ENCODE measurements around the gene CPTP. TPM values are rescaled to one million over a fixed set of nuclear protein-coding genes. Genes with fewer than 3 reads are reported as not detected.

Gene CPTP
- total and polyA plus RNA-seq, 2 donors (not counting 1 experiment from before 2014, with no cell fraction given), result 17.1 to 18.8 TPM

- 96% methylated on average over 60 of the region's 62 CpGs for WGBS (ENCODE audit: insufficient coverage)
- Mint-ChIP-seq H3K4me1 (peaks cover 7% of the 10 kb centered on the region), H3K27ac (no peak overlapping the region), H3K27me3 (no peaks in the 10 kb centered on the region), H3K9me3 (ENCODE audit: insufficient read depth) (no peaks in the 10 kb centered on the region), H3K4me3 (no peak overlapping the region)
- no peak for DNase-seq
- H3K27ac ChIP-seq (ENCODE audit: low read length in 2 of 2), result no peak overlapping the region
- no peaks in the 10 kb centered on the region for H3K27me3 ChIP-seq (replicated peaks in 1 of 4; ENCODE audit: control extremely low read depth in 1 of 4, control insufficient read depth in 3 of 4, insufficient read depth in 4 of 4, low read length in 3 of 4)
- TF ChIP-seq, protein P1, sequence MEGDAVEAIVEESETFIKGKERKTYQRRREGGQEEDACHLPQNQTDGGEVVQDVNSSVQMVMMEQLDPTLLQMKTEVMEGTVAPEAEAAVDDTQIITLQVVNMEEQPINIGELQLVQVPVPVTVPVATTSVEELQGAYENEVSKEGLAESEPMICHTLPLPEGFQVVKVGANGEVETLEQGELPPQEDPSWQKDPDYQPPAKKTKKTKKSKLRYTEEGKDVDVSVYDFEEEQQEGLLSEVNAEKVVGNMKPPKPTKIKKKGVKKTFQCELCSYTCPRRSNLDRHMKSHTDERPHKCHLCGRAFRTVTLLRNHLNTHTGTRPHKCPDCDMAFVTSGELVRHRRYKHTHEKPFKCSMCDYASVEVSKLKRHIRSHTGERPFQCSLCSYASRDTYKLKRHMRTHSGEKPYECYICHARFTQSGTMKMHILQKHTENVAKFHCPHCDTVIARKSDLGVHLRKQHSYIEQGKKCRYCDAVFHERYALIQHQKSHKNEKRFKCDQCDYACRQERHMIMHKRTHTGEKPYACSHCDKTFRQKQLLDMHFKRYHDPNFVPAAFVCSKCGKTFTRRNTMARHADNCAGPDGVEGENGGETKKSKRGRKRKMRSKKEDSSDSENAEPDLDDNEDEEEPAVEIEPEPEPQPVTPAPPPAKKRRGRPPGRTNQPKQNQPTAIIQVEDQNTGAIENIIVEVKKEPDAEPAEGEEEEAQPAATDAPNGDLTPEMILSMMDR (IDR thresholded peaks at IDR 0.05), result no peak
- TF ChIP-seq EZH2 (IDR thresholded peaks at IDR 0.05; ENCODE audit: borderline replicate concordance, insufficient read depth, low read depth, low read length, poor library complexity, severe bottlenecking), result no peak
- no peak overlapping the region for H3K9ac ChIP-seq (ENCODE audit: low read length)
- H3K36me3 ChIP-seq (replicated peaks in 1 of 2; ENCODE audit: control extremely low read depth in 1 of 2, control insufficient read depth in 1 of 2, extremely low read depth in 1 of 2, insufficient read depth in 2 of 2, low read length in 1 of 2), result no peaks in the 10 kb centered on the region
- no peaks in the 10 kb centered on the region for H3K79me2 ChIP-seq (ENCODE audit: control insufficient read depth, insufficient read depth, low read length)
- no peaks in the 10 kb centered on the region for H3K9me3 ChIP-seq (ENCODE audit: control extremely low read depth in 1 of 3, control insufficient read depth in 2 of 3, insufficient read depth in 1 of 3, low read length in 2 of 3)
- POLR2A ChIA-PET, result no interaction called here
- H3K4me2 ChIP-seq (replicated peaks; ENCODE audit: low read depth, low read length, poor library complexity, severe bottlenecking), result no peak overlapping the region
- CTCF ChIA-PET, result interaction anchor here (1.5 kb wide), 1 partner anchor 9 kb away, joined by 4 read pairs; no protein-coding TSS in a partner anchor
- H3K4me3 ChIP-seq (ENCODE audit: control extremely low read depth in 1 of 5, extremely low read depth in 1 of 5, insufficient read depth in 1 of 5, low read depth in 2 of 5, low read length in 4 of 5), result no peak overlapping the region
- no peak overlapping the region for H2AFZ ChIP-seq (ENCODE audit: insufficient read depth, low read depth, low read length, poor library complexity, severe bottlenecking)
- H4K20me1 ChIP-seq (ENCODE audit: control insufficient read depth, insufficient read depth, low read length, poor library complexity, severe bottlenecking), result peaks cover 8% of the 10 kb centered on the region
- no peak for ATAC-seq (ENCODE audit: low read depth)
- intact Hi-C loops (cut with micrococcal nuclease), result no loop called here
- H3K4me1 ChIP-seq (ENCODE audit: control insufficient read depth in 2 of 2, insufficient read depth in 2 of 2, low read length in 2 of 2), result peaks cover 0 to 9% of the 10 kb centered on the region in 2 donors
Observed at GRCh38 chr1:1296070-1297061, 28.2 kb upstream of the CPTP start.

DNA sequence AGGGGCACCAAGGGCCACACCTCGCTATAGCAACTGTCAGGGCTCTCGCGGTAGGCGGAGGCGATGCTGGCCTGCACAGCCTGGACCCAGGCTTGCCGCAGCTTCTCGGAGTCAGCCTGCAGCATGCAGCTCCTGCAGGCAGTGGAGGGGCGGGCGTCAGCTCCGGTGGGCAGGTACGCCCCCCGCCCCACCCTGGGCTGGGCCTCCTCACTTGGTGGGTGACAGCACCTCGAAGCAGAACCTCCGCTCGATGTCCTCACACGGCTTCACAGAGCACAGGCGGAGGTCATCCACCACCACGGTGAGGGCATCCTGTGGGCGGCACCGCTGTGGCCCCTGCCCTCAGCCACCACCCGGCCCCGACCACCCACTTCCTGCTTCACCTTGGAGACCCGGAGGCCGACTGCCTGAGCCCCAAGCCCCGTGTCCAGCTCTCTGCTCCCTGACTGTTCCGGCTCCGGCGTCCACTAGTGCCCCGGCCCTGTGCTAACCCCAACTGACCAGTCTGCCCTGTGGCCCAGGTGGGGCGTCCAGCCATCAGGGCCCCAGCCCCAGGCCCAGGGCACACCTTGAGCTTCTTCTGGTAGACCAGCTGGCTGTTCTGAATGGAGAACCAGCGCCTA is 26.7 kb upstream of the CPTP start:
- Histone ChIP-seq H3K4me3 (ENCODE audit: control extremely low read depth in 1 of 5, extremely low read depth in 1 of 5, insufficient read depth in 1 of 5, low read depth in 2 of 5, low read length in 4 of 5) (no peak overlapping the region), H3K4me2 (replicated peaks; ENCODE audit: low read depth, low read length, poor library complexity, severe bottlenecking) (no peak overlapping the region), H3K9ac (ENCODE audit: low read length) (no peak overlapping the region), H3K79me2 (ENCODE audit: control insufficient read depth, insufficient read depth, low read length) (no peaks in the 10 kb centered on the region), H3K36me3 (replicated peaks in 1 of 2; ENCODE audit: control extremely low read depth in 1 of 2, control insufficient read depth in 1 of 2, extremely low read depth in 1 of 2, insufficient read depth in 2 of 2, low read length in 1 of 2) (no peaks in the 10 kb centered on the region), H2AFZ (ENCODE audit: insufficient read depth, low read depth, low read length, poor library complexity, severe bottlenecking) (no peak overlapping the region), H3K27me3 (replicated peaks in 1 of 4; ENCODE audit: control extremely low read depth in 1 of 4, control insufficient read depth in 3 of 4, insufficient read depth in 4 of 4, low read length in 3 of 4) (no peaks in the 10 kb centered on the region), H4K20me1 (ENCODE audit: control insufficient read depth, insufficient read depth, low read length, poor library complexity, severe bottlenecking) (peaks cover 16% of the 10 kb centered on the region), H3K9me3 (ENCODE audit: control extremely low read depth in 1 of 3, control insufficient read depth in 2 of 3, insufficient read depth in 1 of 3, low read length in 2 of 3) (no peaks in the 10 kb centered on the region), H3K27ac (ENCODE audit: low read length in 2 of 2) (no peak overlapping the region), H3K4me1 (ENCODE audit: control insufficient read depth in 2 of 2, insufficient read depth in 2 of 2, low read length in 2 of 2) (no peaks in the 10 kb centered on the region)
- ChIA-PET POLR2A (no interaction called here), CTCF (no interaction called here)
- ATAC-seq (ENCODE audit: low read depth) (no peak), DNase-seq (no peak)
- 95% methylated on average over 29 of the region's 31 CpGs for WGBS (ENCODE audit: insufficient coverage)
- Mint-ChIP-seq H3K27me3 (no peaks in the 10 kb centered on the region), H3K27ac (no peak overlapping the region), H3K9me3 (ENCODE audit: insufficient read depth) (no peaks in the 10 kb centered on the region), H3K4me3 (no peak overlapping the region), H3K4me1 (no peaks in the 10 kb centered on the region)
- intact Hi-C loops (cut with micrococcal nuclease), result no loop called here
- TF ChIP-seq, protein P1 (IDR thresholded peaks at IDR 0.05), result no peak
- no peak for TF ChIP-seq EZH2 (IDR thresholded peaks at IDR 0.05; ENCODE audit: borderline replicate concordance, insufficient read depth, low read depth, low read length, poor library complexity, severe bottlenecking)
